Measurements from ENCODE around the gene GPC5.

- TF ChIP-seq CTCF (IDR thresholded peaks at IDR 0.05 in 4 of 5, conservative IDR thresholded peaks at IDR 0.05 in 1 of 5) = no peak
- TF ChIP-seq POLR2A (IDR thresholded peaks at IDR 0.05) = no peak
These were observed 1054.4 kb downstream of the GPC5 start for GRCh38 chr13:92452840-92453239.

Measured in gastrocnemius medialis (tissue), 4 donors.